Body of pancreas (tissue), 4 donors: ENCODE measurements around the gene TTC28. TPM values are rescaled to one million over a fixed set of nuclear protein-coding genes. Genes with fewer than 3 reads are reported as not detected.
"Not testable (repeated sequence)": the region's sequence is repeated elsewhere in the genome, so short reads cannot be mapped to it uniquely, and the experiment has no call there.

ENCODE experiments used
- ATAC-seq: fragments of 150-250 bp; one replicate; pipeline ENCODE4 v1.9.1; 2016
- DNase-seq, 4 donors: peaks; one replicate each; pipeline ENCODE4 v3.0.0-alpha.2; 2019
- H3K27ac ChIP-seq, 4 donors: fragments of 200-600 bp; sonication (generic); 1 replicate in 3 of 4; 2 replicates in 1 of 4; pipeline versions ENCODE4 v1.5.1 to v1.6.1; 2016 to 2019; ENCODE audit warnings: mild to moderate bottlenecking in 1 of 4, mixed read lengths in 1 of 4, moderate library complexity in 1 of 4
- H3K27me3 ChIP-seq, 2 donors: fragments of 200-600 bp; sonication (generic); one replicate each; pipeline ENCODE4 v1.6.0; 2016; ENCODE audit warnings: mild to moderate bottlenecking in 1 of 2
- H3K36me3 ChIP-seq, 2 donors: fragments of 200-600 bp; sonication (generic); replicated peaks in 1 of 2; 2 replicates each; pipeline ENCODE4 v1.5.1; 2016; ENCODE audit warnings: low read depth in 2 of 2; ENCODE audit not compliant: insufficient read depth in 1 of 2
- H3K4me1 ChIP-seq: fragments of 200-600 bp; sonication (generic); one replicate; pipeline ENCODE4 v1.6.0; 2016
- H3K4me3 ChIP-seq, 2 donors: fragments of 200-600 bp; sonication (generic); 1 replicate in 1 of 2; 2 replicates in 1 of 2; pipeline ENCODE4 v1.5.1; 2016 to 2019
- H3K9me3 ChIP-seq, 3 donors: fragments of 200-600 bp; sonication (generic); 1 replicate in 2 of 3; 2 replicates in 1 of 3; pipeline ENCODE4 v1.5.1; 2016
- POLR2A ChIP-seq, 3 donors: fragments of 450-650 bp; IDR thresholded peaks; one replicate each; pipeline ENCODE4 v1.6.1; 2016; ENCODE audit warnings: antibody characterized with exemption in 3 of 3, mild to moderate bottlenecking in 2 of 3
- WGBS, 2 donors: methylation state at CpG; one replicate each; pipeline ENCODE4 v1.1.5; 2017; 5-methylcytosine and 5-hydroxymethylcytosine counted together
- intact Hi-C: fragments of 100-400 bp; cut with DNase I; formaldehyde crosslinking; loops from one replicate; pipeline ENCODE4 v1.15.1; 2023
- total RNA-seq, 2 donors: library from RNA; depleted of rRNA; stranded (reverse); fragments of >200 nt; gene quantifications; one replicate each; pipeline ENCODE4 v1.1.0, GENCODE V29; 2016
- TF ChIP-seq, protein P1 (sequence below), 7 experiments: fragments of 450-650 bp in 4 of 7; fragments of 200-600 bp in 3 of 7; sonication (generic) in 3 of 7; IDR thresholded peaks; one replicate each; pipeline ENCODE4 v1.5.1; 2016 to 2019; ENCODE audit warnings: antibody characterized with exemption in 7 of 7

TTC28 gene
- total RNA-seq, 2 donors from 2014 or later: 21.0 to 87.3 TPM

DNA sequence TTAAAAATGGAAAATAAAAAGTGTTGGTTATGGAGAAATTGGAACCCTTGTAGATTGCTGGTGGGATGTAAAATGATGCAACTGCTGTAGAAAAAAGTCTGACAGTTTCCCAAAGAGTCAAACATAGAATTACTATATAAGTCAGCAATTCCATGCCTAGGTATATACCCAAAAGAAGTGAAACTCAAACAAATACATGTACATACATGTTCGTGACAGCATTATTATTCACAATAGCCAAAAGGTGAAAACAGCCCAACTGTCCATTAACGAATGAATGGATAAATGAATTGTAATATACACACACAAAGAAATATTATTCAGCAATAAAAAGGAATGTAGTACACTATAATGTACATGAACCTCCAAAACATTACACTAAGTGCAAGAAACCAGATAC is 116.0 kb downstream of the TTC28 start:
- DNase-seq (no peak), ATAC-seq (no peak)
- Histone ChIP-seq H3K27ac (no peak overlapping the region), H3K27me3 (no peaks in the 10 kb centered on the region), H3K9me3 (no peaks in the 10 kb centered on the region), H3K36me3 (no peaks in the 10 kb centered on the region), H3K4me1 (peaks cover 11% of the 10 kb centered on the region), H3K4me3 (no peak overlapping the region)
- WGBS, 2 donors: 89 to 94% methylated on average over 2 of the region's 2 CpGs
- TF ChIP-seq POLR2A (IDR thresholded peaks at IDR 0.05): no peak
- TF ChIP-seq, protein P1, sequence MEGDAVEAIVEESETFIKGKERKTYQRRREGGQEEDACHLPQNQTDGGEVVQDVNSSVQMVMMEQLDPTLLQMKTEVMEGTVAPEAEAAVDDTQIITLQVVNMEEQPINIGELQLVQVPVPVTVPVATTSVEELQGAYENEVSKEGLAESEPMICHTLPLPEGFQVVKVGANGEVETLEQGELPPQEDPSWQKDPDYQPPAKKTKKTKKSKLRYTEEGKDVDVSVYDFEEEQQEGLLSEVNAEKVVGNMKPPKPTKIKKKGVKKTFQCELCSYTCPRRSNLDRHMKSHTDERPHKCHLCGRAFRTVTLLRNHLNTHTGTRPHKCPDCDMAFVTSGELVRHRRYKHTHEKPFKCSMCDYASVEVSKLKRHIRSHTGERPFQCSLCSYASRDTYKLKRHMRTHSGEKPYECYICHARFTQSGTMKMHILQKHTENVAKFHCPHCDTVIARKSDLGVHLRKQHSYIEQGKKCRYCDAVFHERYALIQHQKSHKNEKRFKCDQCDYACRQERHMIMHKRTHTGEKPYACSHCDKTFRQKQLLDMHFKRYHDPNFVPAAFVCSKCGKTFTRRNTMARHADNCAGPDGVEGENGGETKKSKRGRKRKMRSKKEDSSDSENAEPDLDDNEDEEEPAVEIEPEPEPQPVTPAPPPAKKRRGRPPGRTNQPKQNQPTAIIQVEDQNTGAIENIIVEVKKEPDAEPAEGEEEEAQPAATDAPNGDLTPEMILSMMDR (IDR thresholded peaks at IDR 0.05): no peak
- intact Hi-C loops: no loop called here

- DNase-seq (no peak), ATAC-seq (no peak)
- intact Hi-C loops: no loop called here
- Histone ChIP-seq H3K36me3 (no peaks in the 10 kb centered on the region), H3K9me3 (no peaks in the 10 kb centered on the region), H3K4me3 (no peak overlapping the region), H3K27ac (no peak overlapping the region), H3K4me1 (peaks cover 11% of the 10 kb centered on the region), H3K27me3 (no peaks in the 10 kb centered on the region)
- WGBS, 2 donors: 76 to 83% methylated on average over 1 of the region's 1 CpG
- TF ChIP-seq, protein P1 (IDR thresholded peaks at IDR 0.05): no peak
- no peak for TF ChIP-seq POLR2A (IDR thresholded peaks at IDR 0.05)
Measured at GRCh38 chr22:28562324-28562723, 117.3 kb downstream of the TTC28 start.

DNA sequence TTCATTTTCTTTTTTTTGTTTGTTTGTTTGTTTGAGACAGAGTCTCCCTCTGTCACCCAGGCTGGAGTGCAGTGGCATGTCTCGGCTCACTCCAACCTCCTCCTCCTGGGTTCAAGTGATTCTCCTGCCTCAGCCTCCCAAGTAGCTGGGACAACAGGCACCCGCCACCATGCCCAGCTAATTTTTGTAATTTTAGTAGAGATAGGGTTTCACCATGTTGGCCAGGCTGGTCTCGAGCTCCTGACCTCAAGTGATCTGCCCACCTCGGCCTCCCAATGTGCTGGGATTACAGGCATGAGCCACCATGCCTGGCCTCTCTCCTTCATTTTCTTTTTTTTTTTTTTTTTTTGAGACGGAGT is 118.9 kb downstream of the TTC28 start:
- H3K27me3 ChIP-seq, H3K36me3 ChIP-seq, intact Hi-C loops, DNase-seq, ATAC-seq, H3K9me3 ChIP-seq, H3K4me3 ChIP-seq: not testable (repeated sequence)
- WGBS, 2 donors: 95 to 97% methylated on average over 5 of the region's 5 CpGs
- Histone ChIP-seq H3K4me1 (peaks cover 11% of the 10 kb centered on the region), H3K27ac (peak overlapping the region in 2 of 4 donors; percentile 18 to 42)

- Histone ChIP-seq H3K27ac (peak overlapping the region in 3 of 4 donors; percentile 0 to 42 (median 18)), H3K27me3 (no peaks in the 10 kb centered on the region), H3K4me1 (peaks cover 11% of the 10 kb centered on the region), H3K4me3 (no peak overlapping the region), H3K36me3 (no peaks in the 10 kb centered on the region), H3K9me3 (no peaks in the 10 kb centered on the region)
- no peak for TF ChIP-seq POLR2A (IDR thresholded peaks at IDR 0.05)
- TF ChIP-seq, protein P1 (IDR thresholded peaks at IDR 0.05): no peak
- 62 to 71% methylated on average over 2 of the region's 2 CpGs for WGBS, 2 donors
- ATAC-seq (peak; percentile 59), DNase-seq (peak in 1 of 4 donors; percentile 5)
- intact Hi-C loops: no loop called here
Measured at GRCh38 chr22:28560046-28560742, 119.4 kb downstream of the TTC28 start.

DNA sequence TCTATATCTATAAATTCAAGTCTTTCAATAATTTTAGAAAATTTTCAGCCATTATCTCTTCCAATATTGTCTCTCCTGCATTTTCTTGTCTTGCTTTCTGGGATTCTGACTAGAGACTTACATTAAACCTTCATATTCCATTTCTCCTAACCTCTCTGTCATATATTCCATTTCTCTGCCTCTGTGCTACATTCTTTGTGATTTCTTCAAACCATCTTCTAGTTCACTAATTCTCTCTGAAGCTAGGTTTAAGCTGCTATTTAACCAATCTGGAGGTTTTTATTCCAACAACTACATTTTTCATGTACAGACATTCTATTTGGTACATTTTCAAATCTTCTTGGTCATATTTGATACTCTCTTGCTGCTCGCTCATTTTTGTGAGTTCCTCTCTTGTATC is 122.5 kb downstream of the TTC28 start:
- Histone ChIP-seq H3K27me3 (no peaks in the 10 kb centered on the region), H3K27ac (no peak overlapping the region)
- TF ChIP-seq POLR2A (IDR thresholded peaks at IDR 0.05): no peak
- TF ChIP-seq, protein P1 (IDR thresholded peaks at IDR 0.05): no peak

DNA sequence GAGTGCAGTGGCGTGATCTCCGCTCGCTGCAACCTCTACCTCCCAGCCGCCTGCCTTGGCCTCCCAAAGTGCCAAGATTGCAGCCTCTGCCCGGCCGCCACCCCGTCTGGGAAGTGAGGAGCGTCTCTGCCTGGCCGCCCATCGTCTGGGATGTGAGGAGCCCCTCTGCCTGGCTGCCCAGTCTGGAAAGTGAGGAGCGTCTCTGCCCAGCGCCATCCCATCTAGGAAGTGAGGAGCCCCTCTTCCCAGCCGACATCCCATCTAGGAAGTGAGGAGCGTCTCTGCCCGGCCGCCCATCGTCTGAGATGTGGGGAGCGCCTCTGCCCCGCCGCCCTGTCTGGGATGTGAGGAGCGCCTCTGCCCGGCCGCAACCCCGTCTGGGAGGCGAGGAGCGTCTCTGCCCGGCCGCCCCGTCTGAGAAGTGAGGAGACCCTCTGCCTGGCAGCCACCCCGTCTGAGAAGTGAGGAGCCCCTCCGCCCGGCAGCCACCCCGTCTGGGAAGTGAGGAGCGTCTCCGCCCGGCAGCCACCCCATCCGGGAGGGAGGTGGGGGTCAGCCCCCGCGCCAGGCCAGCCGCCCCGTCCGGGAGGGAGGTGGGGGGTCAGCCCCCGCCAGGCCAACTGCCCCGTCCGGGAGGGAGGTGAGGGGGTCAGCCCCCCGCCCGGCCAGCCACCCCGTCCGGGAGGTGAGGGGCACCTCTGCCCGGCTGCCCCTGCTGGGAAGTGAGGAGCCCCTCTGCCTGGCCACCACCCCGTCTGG is 126.4 kb downstream of the TTC28 start:
- H3K4me1 ChIP-seq, H3K27ac ChIP-seq, H3K9me3 ChIP-seq, intact Hi-C loops, H3K27me3 ChIP-seq, ATAC-seq, H3K4me3 ChIP-seq, DNase-seq, H3K36me3 ChIP-seq: not testable (repeated sequence)
- 96 to 100% methylated on average over 8 to 20 of the region's 51 CpGs for WGBS, 2 donors

More for the DNA sequence above, 122.5 kb downstream of the TTC28 start:
- intact Hi-C loops: no loop called here
- Histone ChIP-seq H3K36me3 (no peaks in the 10 kb centered on the region), H3K4me3 (no peak overlapping the region), H3K4me1 (peaks cover 11% of the 10 kb centered on the region), H3K9me3 (no peaks in the 10 kb centered on the region)
- no peak for ATAC-seq
- DNase-seq: no peak
- WGBS, 2 donors: 95 to 100% methylated on average over 1 of the region's 1 CpG
